Smooth muscle cell (in vitro differentiated cells): ENCODE measurements around the gene PCOLCE2. TPM values are rescaled to one million over a fixed set of nuclear protein-coding genes. Genes with fewer than 3 reads are reported as not detected.

Experiments used
- DNase-seq: peaks from one replicate; lab custom pipeline; 2025; ENCODE audit not compliant: unreplicated experiment; lab: John Stamatoyannopoulos, UW
- H2AFZ ChIP-seq: fragments of 200-600 bp; sonication (generic); 2 replicates; pipeline ENCODE4 v1.6.0; 2016; ENCODE audit warnings: antibody characterized with exemption, low read depth, mild to moderate bottlenecking
- H3F3A ChIP-seq: fragments of 200-600 bp; sonication (generic); 2 replicates; pipeline ENCODE4 v1.6.0; 2017; ENCODE audit warnings: antibody characterized with exemption, low read depth
- H3K27ac ChIP-seq: fragments of 200-600 bp; sonication (generic); 2 replicates; pipeline ENCODE4 v1.5.1; 2016; ENCODE audit warnings: low read depth, mild to moderate bottlenecking
- H3K27me3 ChIP-seq: fragments of 200-600 bp; sonication (generic); 2 replicates; pipeline ENCODE4 v1.6.1; 2016; ENCODE audit warnings: low read depth, mild to moderate bottlenecking
- H3K36me3 ChIP-seq: fragments of 200-600 bp; sonication (generic); 2 replicates; pipeline ENCODE4 v1.5.1; 2016; ENCODE audit warnings: low read depth
- H3K4me1 ChIP-seq: fragments of 200-600 bp; sonication (generic); 2 replicates; pipeline ENCODE4 v1.5.1; 2016; ENCODE audit warnings: low read depth
- H3K4me2 ChIP-seq: fragments of 200-600 bp; sonication (generic); 2 replicates; pipeline ENCODE4 v1.6.0; 2016; ENCODE audit warnings: mild to moderate bottlenecking
- H3K4me3 ChIP-seq: fragments of 200-600 bp; sonication (generic); 2 replicates; pipeline ENCODE4 v1.5.1; 2016; ENCODE audit warnings: mild to moderate bottlenecking
- H3K79me2 ChIP-seq: fragments of 200-600 bp; sonication (generic); 2 replicates; pipeline ENCODE4 v1.6.0; 2016; ENCODE audit warnings: low read depth, mild to moderate bottlenecking
- H3K9ac ChIP-seq: fragments of 200-600 bp; sonication (generic); 2 replicates; pipeline ENCODE4 v1.6.0; 2016; ENCODE audit warnings: low read depth
- H3K9me3 ChIP-seq: fragments of 200-600 bp; sonication (generic); replicated peaks from 2 replicates; pipeline ENCODE4 v1.5.1; 2016; ENCODE audit warnings: low read depth
- H4K20me1 ChIP-seq: fragments of 200-600 bp; sonication (generic); 2 replicates; pipeline ENCODE4 v1.6.0; 2016; ENCODE audit warnings: low read depth
- WGBS: methylation state at CpG from one replicate; pipeline ENCODE4 v1.1.7; 2016; ENCODE audit warnings: low lambda C conversion rate; 5-methylcytosine and 5-hydroxymethylcytosine counted together
- polyA plus RNA-seq: library from polyadenylated mRNA; unstranded; fragments of >200 nt; fragmentation: Nextera tagmentation; extraction: Ambion mirVana; gene quantifications from 2 replicates; pipeline ENCODE4 v1.2.1, GENCODE V29; 2016
- total RNA-seq: library from RNA; depleted of rRNA; stranded (reverse); fragments of >200 nt; gene quantifications from 2 replicates; pipeline ENCODE4 v1.2.3, GENCODE V29; 2014
- TF ChIP-seq, protein P1 (sequence below): fragments of 200-600 bp; sonication (generic); IDR thresholded peaks from 2 replicates; pipeline ENCODE4 v1.5.1; 2017; ENCODE audit warnings: borderline replicate concordance, mild to moderate bottlenecking, antibody characterized with exemption; ENCODE audit not compliant: insufficient read depth, poor library complexity, severe bottlenecking

Gene PCOLCE2
- total and polyA plus RNA-seq, 2 experiments from 2014 or later: 32.5 to 80.9 TPM

DNA sequence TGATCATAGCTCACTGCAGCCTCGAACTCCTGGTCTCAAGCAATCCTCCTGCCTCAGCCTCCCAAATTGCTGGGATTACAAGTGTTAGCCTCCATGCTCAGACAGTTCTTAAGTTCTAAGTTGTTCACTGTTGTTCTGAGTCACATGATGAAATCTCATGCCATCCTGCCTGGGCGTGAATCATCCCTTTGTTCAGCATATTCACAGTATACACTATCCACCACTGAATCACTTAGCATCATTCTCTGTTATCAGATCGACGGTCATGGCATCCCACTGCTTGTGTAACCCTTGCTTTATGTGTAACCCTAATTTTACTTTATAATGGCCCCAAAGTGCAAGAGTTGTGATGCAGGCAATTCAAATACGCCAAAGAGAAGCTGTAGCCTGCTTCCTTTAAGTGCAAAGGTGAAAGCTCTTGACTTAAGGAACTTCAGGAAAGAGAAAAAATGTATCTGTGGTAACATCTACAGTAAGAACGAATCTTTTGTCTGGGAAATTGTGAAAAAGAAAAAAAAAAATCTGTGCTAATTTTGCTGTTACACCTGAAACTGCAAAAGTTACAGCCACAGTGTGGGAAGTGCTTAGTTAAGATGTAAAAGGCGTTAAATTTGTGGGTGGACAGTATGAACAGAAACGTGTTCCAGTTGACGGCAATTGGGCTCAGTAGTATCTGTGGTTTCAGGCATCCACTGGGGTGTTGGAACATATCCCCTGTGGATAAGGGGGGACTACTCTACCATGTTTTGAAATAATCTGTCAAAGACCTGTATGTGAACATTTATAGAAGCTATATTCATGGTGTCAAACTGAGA lies 80.6 kb downstream of the PCOLCE2 start:
- H3K4me3 ChIP-seq: no peak overlapping the region
- H3K9ac ChIP-seq: no peak overlapping the region
- no peaks in the 10 kb centered on the region for H3K4me1 ChIP-seq
- no peaks in the 10 kb centered on the region for H3K9me3 ChIP-seq
- H3F3A ChIP-seq: no peaks in the 10 kb centered on the region
- H3K27me3 ChIP-seq: no peaks in the 10 kb centered on the region
- no peak overlapping the region for H2AFZ ChIP-seq
- H3K4me2 ChIP-seq: no peak overlapping the region
- no peak overlapping the region for H3K27ac ChIP-seq
- 87% methylated on average over 9 of the region's 9 CpGs for WGBS
- TF ChIP-seq, protein P1, sequence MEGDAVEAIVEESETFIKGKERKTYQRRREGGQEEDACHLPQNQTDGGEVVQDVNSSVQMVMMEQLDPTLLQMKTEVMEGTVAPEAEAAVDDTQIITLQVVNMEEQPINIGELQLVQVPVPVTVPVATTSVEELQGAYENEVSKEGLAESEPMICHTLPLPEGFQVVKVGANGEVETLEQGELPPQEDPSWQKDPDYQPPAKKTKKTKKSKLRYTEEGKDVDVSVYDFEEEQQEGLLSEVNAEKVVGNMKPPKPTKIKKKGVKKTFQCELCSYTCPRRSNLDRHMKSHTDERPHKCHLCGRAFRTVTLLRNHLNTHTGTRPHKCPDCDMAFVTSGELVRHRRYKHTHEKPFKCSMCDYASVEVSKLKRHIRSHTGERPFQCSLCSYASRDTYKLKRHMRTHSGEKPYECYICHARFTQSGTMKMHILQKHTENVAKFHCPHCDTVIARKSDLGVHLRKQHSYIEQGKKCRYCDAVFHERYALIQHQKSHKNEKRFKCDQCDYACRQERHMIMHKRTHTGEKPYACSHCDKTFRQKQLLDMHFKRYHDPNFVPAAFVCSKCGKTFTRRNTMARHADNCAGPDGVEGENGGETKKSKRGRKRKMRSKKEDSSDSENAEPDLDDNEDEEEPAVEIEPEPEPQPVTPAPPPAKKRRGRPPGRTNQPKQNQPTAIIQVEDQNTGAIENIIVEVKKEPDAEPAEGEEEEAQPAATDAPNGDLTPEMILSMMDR: no peak
- no peaks in the 10 kb centered on the region for H4K20me1 ChIP-seq
- DNase-seq: no peak
- H3K36me3 ChIP-seq: peaks cover 7% of the 10 kb centered on the region
- no peaks in the 10 kb centered on the region for H3K79me2 ChIP-seq

DNA sequence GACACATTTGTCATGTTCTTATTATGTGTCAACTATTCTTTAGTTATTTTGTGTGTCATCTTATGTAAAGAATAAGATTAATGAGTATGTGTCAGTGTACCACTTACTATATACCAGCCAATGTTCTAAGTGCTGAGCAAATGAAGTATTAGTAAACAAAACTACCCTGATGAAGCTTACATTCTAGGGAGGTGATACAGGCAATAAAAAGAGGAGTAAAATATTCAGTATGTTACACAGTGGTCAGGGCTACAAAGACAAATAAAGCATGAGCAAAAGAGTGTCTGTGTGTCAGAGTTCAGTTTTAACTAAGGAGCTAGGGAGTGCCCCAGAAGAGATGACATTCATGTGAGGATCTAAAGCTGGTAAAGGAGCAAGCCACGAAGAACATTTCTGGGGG lies 86.0 kb downstream of the PCOLCE2 start:
- TF ChIP-seq, protein P1: no peak
- no peaks in the 10 kb centered on the region for H3K4me1 ChIP-seq
- no peaks in the 10 kb centered on the region for H3K27me3 ChIP-seq
- H4K20me1 ChIP-seq: no peaks in the 10 kb centered on the region
- no peak overlapping the region for H3K27ac ChIP-seq
- H2AFZ ChIP-seq: no peak overlapping the region
- 70% methylated on average over 1 of the region's 1 CpG for WGBS
- H3F3A ChIP-seq: no peaks in the 10 kb centered on the region
- no peaks in the 10 kb centered on the region for H3K9me3 ChIP-seq
- H3K4me3 ChIP-seq: no peak overlapping the region
- no peak overlapping the region for H3K4me2 ChIP-seq
- no peak for DNase-seq
- no peaks in the 10 kb centered on the region for H3K79me2 ChIP-seq
- H3K9ac ChIP-seq: no peak overlapping the region
- H3K36me3 ChIP-seq: peaks cover 7% of the 10 kb centered on the region

DNA sequence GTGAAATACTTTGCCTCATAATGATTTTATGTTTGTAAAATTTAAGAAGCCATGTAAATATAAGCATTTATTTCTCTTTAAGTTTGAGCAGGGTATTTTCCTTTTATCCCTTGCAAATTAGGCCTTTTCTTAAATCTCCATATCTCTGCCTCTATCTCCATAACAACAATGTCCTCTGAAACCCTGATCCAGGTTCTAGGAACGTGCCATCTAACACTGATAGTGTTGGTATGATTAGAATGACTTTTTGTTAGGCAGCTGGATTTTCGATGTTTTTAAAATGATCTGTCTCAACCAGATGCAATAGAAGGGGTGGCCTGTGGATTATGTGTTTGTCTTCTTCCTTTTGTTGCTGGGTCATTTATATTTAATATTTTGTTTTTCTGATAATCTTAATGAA lies 87.1 kb downstream of the PCOLCE2 start:
- H4K20me1 ChIP-seq: no peaks in the 10 kb centered on the region
- no peak overlapping the region for H3K4me3 ChIP-seq
- H3K4me1 ChIP-seq: no peaks in the 10 kb centered on the region
- H3K9me3 ChIP-seq: no peaks in the 10 kb centered on the region
- no peak overlapping the region for H2AFZ ChIP-seq
- TF ChIP-seq, protein P1: no peak
- H3K9ac ChIP-seq: no peak overlapping the region
- H3K27me3 ChIP-seq: no peaks in the 10 kb centered on the region
- H3K27ac ChIP-seq: no peak overlapping the region
- no peaks in the 10 kb centered on the region for H3K79me2 ChIP-seq
- no peak overlapping the region for H3K4me2 ChIP-seq
- H3K36me3 ChIP-seq: peaks cover 7% of the 10 kb centered on the region
- WGBS: 84% methylated on average over 2 of the region's 2 CpGs
- no peaks in the 10 kb centered on the region for H3F3A ChIP-seq
- no peak for DNase-seq

DNA sequence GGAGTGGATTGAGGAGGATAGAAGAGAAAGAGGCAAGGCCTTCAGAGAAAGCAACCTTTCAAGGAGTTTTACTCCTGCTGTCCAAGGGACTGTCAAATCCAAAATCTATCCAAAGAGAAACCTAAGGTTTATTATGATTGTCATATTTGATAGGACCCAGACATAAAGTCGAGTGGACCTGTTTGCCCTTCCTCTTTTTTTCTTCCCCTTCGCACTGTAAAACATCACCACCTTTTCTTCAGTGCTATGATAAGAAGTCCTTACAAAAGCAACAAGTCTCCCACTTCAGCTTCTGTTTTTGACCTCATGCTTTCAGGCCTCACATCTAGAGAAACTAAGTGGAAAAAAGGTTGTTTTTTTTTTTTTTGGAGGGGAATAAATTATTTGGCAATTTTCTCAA lies 92.1 kb downstream of the PCOLCE2 start:
- no peak overlapping the region for H3K4me2 ChIP-seq
- H3K36me3 ChIP-seq: no peaks in the 10 kb centered on the region
- TF ChIP-seq, protein P1: no peak
- H3K4me3 ChIP-seq: no peak overlapping the region
- no peak overlapping the region for H3K27ac ChIP-seq
- H4K20me1 ChIP-seq: no peaks in the 10 kb centered on the region
- no peak overlapping the region for H3K9ac ChIP-seq
- H3F3A ChIP-seq: no peaks in the 10 kb centered on the region
- no peaks in the 10 kb centered on the region for H3K79me2 ChIP-seq
- no peaks in the 10 kb centered on the region for H3K4me1 ChIP-seq
- 92% methylated on average over 2 of the region's 2 CpGs for WGBS
- no peaks in the 10 kb centered on the region for H3K27me3 ChIP-seq
- H2AFZ ChIP-seq: no peak overlapping the region
- no peak for DNase-seq
- no peaks in the 10 kb centered on the region for H3K9me3 ChIP-seq
